Loucy (cell line): ENCODE data around the gene CACNA2D4.

Experiments used
- CTCF ChIP-seq: fragments of 200-600 bp; sonication (generic); conservative IDR thresholded peaks from 2 replicates; pipeline ENCODE4 v1.5.1; 2014; ENCODE audit warnings: mild to moderate bottlenecking, antibody characterized with exemption, low read length
- EZH2phosphoT487 ChIP-seq: fragments of 200-600 bp; IDR thresholded peaks from 2 replicates; pipeline ENCODE4 v1.6.1; 2018; ENCODE audit warnings: antibody characterized with exemption, mild to moderate bottlenecking, moderate library complexity, borderline replicate concordance

- TF ChIP-seq CTCF (no peak), EZH2phosphoT487 (no peak)
These were observed 108.1 kb downstream of the CACNA2D4 start for GRCh38 chr12:1810201-1810930.
